Activated CD8-positive, alpha-beta memory T cell treated with anti-CD3 and anti-CD28 coated beads for 1 hour (primary cell): ENCODE measurements around the gene TIMM17A.
"Not testable (repeated sequence)": the region's sequence is repeated elsewhere in the genome, so short reads cannot be mapped to it uniquely, and the experiment has no call there.

Experiments used
- DNase-seq, 2 donors: peaks; one replicate each; pipeline ENCODE4 v3.0.0-alpha.2; 2020; ENCODE audit warnings: low read depth in 1 of 2; ENCODE audit errors: extremely low read depth in 1 of 2

TIMM17A gene

GRCh38 chr1:201939574-201939973, 15.7 kb upstream of the TIMM17A start:
- DNase-seq = no peak

- not testable (repeated sequence) for DNase-seq
Observed at GRCh38 chr1:201940316-201940715, 15.0 kb upstream of the TIMM17A start.

GRCh38 chr1:201941420-201942128, 13.7 kb upstream of the TIMM17A start:
- no peak for DNase-seq

GRCh38 chr1:201942129-201942495, 13.2 kb upstream of the TIMM17A start:
- DNase-seq = no peak

GRCh38 chr1:201944002-201944401, 11.3 kb upstream of the TIMM17A start:
- no peak for DNase-seq

GRCh38 chr1:201944639-201945038, 10.7 kb upstream of the TIMM17A start:
- DNase-seq = no peak

- DNase-seq = no peak
Observed at GRCh38 chr1:201945157-201945556, 10.1 kb upstream of the TIMM17A start.

- DNase-seq = no peak
Observed at GRCh38 chr1:201945863-201946223, 9.5 kb upstream of the TIMM17A start.

- DNase-seq = no peak
Observed at GRCh38 chr1:201946224-201946908, 8.9 kb upstream of the TIMM17A start, which contains the start of gene LMOD1. TSS of gene LMOD1 (minus strand) at chr1:201946548. CDS start at chr1:201946340, 208 bp downstream.

GRCh38 chr1:201947697-201948008, 7.7 kb upstream of the TIMM17A start:
- DNase-seq = no peak

GRCh38 chr1:201949491-201949890, 5.8 kb upstream of the TIMM17A start:
- DNase-seq = no peak

GRCh38 chr1:201954263-201955008, 867 bp upstream of the TIMM17A start:
- DNase-seq = no peak

- no peak for DNase-seq
Observed at GRCh38 chr1:201955729-201956143, 433 bp downstream of the TIMM17A start.

GRCh38 chr1:201958348-201958747, 3.0 kb downstream of the TIMM17A start:
- no peak for DNase-seq

GRCh38 chr1:201962382-201962781, 7.1 kb downstream of the TIMM17A start:
- DNase-seq = not testable (repeated sequence)

- no peak for DNase-seq
Observed at GRCh38 chr1:201964261-201964660, 9.0 kb downstream of the TIMM17A start.

GRCh38 chr1:201966171-201966570, 10.9 kb downstream of the TIMM17A start:
- DNase-seq = no peak

- DNase-seq = no peak
Observed at GRCh38 chr1:201968202-201968925, 13.1 kb downstream of the TIMM17A start.

GRCh38 chr1:201970334-201971159, 15.2 kb downstream of the TIMM17A start:
- DNase-seq = no peak

- DNase-seq = peak in 1 of 2 donors; percentile 59
Observed at GRCh38 chr1:201982082-201982622, 26.8 kb downstream of the TIMM17A start.
